Activated CD8-positive, alpha-beta memory T cell treated with anti-CD3 and anti-CD28 coated beads, Interleukin-2, amount 50 U/mL, for 1 hour (primary cell): Measurements from ENCODE around the gene PPP1R13L.
"Not testable (repeated sequence)": the region's sequence is repeated elsewhere in the genome, so short reads cannot be mapped to it uniquely, and the experiment has no call there.

ENCODE experiments used
- DNase-seq: peaks from one replicate; pipeline ENCODE4 v3.0.0-alpha.2; 2020; ENCODE audit errors: extremely low read depth

PPP1R13L gene

GRCh38 chr19:45404557-45405434 lies at the start of gene PPP1R13L:
PPP1R13L (minus strand) TSS chr19:45405069; CDS start chr19:45398318, 6,751 bp downstream.
- no peak for DNase-seq

- DNase-seq: no peak
Measured at GRCh38 chr19:45451850-45452387, 47.0 kb upstream of the PPP1R13L start.

GRCh38 chr19:45451131-45451849 lies 46.4 kb upstream of the PPP1R13L start:
- DNase-seq: no peak

- DNase-seq: no peak
Measured at GRCh38 chr19:45450012-45450333, 45.1 kb upstream of the PPP1R13L start.

GRCh38 chr19:45448887-45449299 lies 44.0 kb upstream of the PPP1R13L start:
- no peak for DNase-seq

GRCh38 chr19:45448425-45448756 lies 43.5 kb upstream of the PPP1R13L start:
- no peak for DNase-seq

GRCh38 chr19:45446944-45447343 lies 42.1 kb upstream of the PPP1R13L start:
- no peak for DNase-seq

- DNase-seq: no peak
Measured at GRCh38 chr19:45446295-45446694, 41.4 kb upstream of the PPP1R13L start.

GRCh38 chr19:45445139-45445538 lies 40.3 kb upstream of the PPP1R13L start:
- no peak for DNase-seq

GRCh38 chr19:45444318-45445041 lies 39.6 kb upstream of the PPP1R13L start:
- no peak for DNase-seq

- DNase-seq: no peak
Measured at GRCh38 chr19:45443462-45444317, 38.8 kb upstream of the PPP1R13L start.

GRCh38 chr19:45442778-45443461 lies 38.1 kb upstream of the PPP1R13L start:
- no peak for DNase-seq

GRCh38 chr19:45442408-45442777 lies 37.5 kb upstream of the PPP1R13L start:
- no peak for DNase-seq

GRCh38 chr19:45440873-45441654 lies 36.2 kb upstream of the PPP1R13L start:
- DNase-seq: no peak

- DNase-seq: no peak
Measured at GRCh38 chr19:45440259-45440638, 35.4 kb upstream of the PPP1R13L start.

GRCh38 chr19:45439569-45440258 lies 34.8 kb upstream of the PPP1R13L start:
- DNase-seq: peak; percentile 72

- no peak for DNase-seq
Measured at GRCh38 chr19:45439190-45439568, 34.3 kb upstream of the PPP1R13L start.

GRCh38 chr19:45437328-45437727 lies 32.5 kb upstream of the PPP1R13L start:
- no peak for DNase-seq

GRCh38 chr19:45432543-45432942 lies 27.7 kb upstream of the PPP1R13L start:
- not testable (repeated sequence) for DNase-seq
